Measurements from ENCODE around the gene MAP7. TPM values are rescaled to one million over a fixed set of nuclear protein-coding genes. Genes with fewer than 3 reads are reported as not detected.

The MAP7 gene
- polyA plus RNA-seq, 2 of the 4 experiments (the other 2 are of a cell fraction) = 60.6 to 64.5 TPM

GRCh38 chr6:136465766-136466303, 84.4 kb downstream of the MAP7 start:
- ChIA-PET CTCF (no interaction called here), POLR2A (no interaction called here)
- peak overlapping the region; percentile 88 for H3K4me2 ChIP-seq
- peaks cover 95% of the 10 kb centered on the region for H3K4me1 ChIP-seq
- FAIRE-seq (no peak), ATAC-seq (no peak), DNase-seq (ENCODE audit: low read depth in 1 of 2, low spot score in 1 of 2) (no peak)
- TF ChIP-seq FOSL2 (IDR thresholded peaks at IDR 0.05) = peak; percentile 30; the same call in 1 of the 2 replicates
- peak; percentile 76 for TF ChIP-seq FOSL2 (CRISPR knock-in tag; IDR thresholded peaks at IDR 0.05)
- TF ChIP-seq ZFP36 (IDR thresholded peaks at IDR 0.05; ENCODE audit: borderline replicate concordance, partially characterized antibody) = no peak
- peak; percentile 23; the same call in 1 of the 2 replicates for TF ChIP-seq JUNB (IDR thresholded peaks at IDR 0.05)
- 13% methylated on average over 2 of the region's 2 CpGs for WGBS (ENCODE audit: missing lambda C conversion rate)
- peak overlapping the region; percentile 65 to 67; a peak in 5 of 6 replicates for H3K27ac ChIP-seq
- no peaks in the 10 kb centered on the region for H3K9me3 ChIP-seq
- H3K4me3 ChIP-seq = peak overlapping the region; percentile 27; the same call in 1 of the 3 replicates

GRCh38 chr6:136464874-136465273, 85.3 kb downstream of the MAP7 start:
- H3K9me3 ChIP-seq = no peaks in the 10 kb centered on the region
- 75% methylated on average over 4 of the region's 4 CpGs for WGBS (ENCODE audit: missing lambda C conversion rate)
- ChIA-PET CTCF (no interaction called here), POLR2A (no interaction called here)
- peak overlapping the region; percentile 88 for H3K4me2 ChIP-seq
- TF ChIP-seq ELK1 (IDR thresholded peaks at IDR 0.05; ENCODE audit: low read depth, low read length) (no peak), REST (IDR thresholded peaks at IDR 0.05) (peak; percentile 66), HOXA7 (CRISPR knock-in tag; IDR thresholded peaks at IDR 0.05) (no peak), MYC (IDR thresholded peaks at IDR 0.05; ENCODE audit: borderline replicate concordance, low read length) (no peak), MAFK (IDR thresholded peaks at IDR 0.05; ENCODE audit: partially characterized antibody) (no peak), HOXB13 (CRISPR knock-in tag; IDR thresholded peaks at IDR 0.05; ENCODE audit: low read depth) (no peak), ESRRA (IDR thresholded peaks at IDR 0.05; ENCODE audit: borderline replicate concordance, low read length) (no peak)
- TF ChIP-seq, protein P1, sequence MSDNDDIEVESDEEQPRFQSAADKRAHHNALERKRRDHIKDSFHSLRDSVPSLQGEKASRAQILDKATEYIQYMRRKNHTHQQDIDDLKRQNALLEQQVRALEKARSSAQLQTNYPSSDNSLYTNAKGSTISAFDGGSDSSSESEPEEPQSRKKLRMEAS (IDR thresholded peaks at IDR 0.05) = no peak
- FAIRE-seq = no peak
- DNase-seq (ENCODE audit: low read depth in 1 of 2, low spot score in 1 of 2) = no peak
- no peak overlapping the region for H3K4me3 ChIP-seq
- no peak; a peak in 1 of 6 replicates for ATAC-seq
- H3K27ac ChIP-seq = peak overlapping the region; percentile 67 to 81
- peaks cover 91% of the 10 kb centered on the region for H3K4me1 ChIP-seq

- Histone ChIP-seq H3K9me3 (no peaks in the 10 kb centered on the region), H3K4me1 (peaks cover 84% of the 10 kb centered on the region), H3K4me2 (peak overlapping the region; percentile 88), H3K4me3 (no peak overlapping the region), H3K27ac (peak overlapping the region; percentile 67 to 81; a peak in 5 of 6 replicates)
- FAIRE-seq (no peak), DNase-seq (ENCODE audit: low read depth in 1 of 2, low spot score in 1 of 2) (no peak), ATAC-seq (no peak)
- ChIA-PET POLR2A (no interaction called here), CTCF (no interaction called here)
- 87% methylated on average over 2 of the region's 2 CpGs for WGBS (ENCODE audit: missing lambda C conversion rate)
- TF ChIP-seq TP53 (CRISPR knock-in tag; IDR thresholded peaks at IDR 0.05) (no peak), CEBPB (IDR thresholded peaks at IDR 0.05) (no peak)
Observed at GRCh38 chr6:136464148-136464547, 86.1 kb downstream of the MAP7 start.

GRCh38 chr6:136463743-136464142, 86.5 kb downstream of the MAP7 start:
- WGBS (ENCODE audit: missing lambda C conversion rate) = 40% methylated on average over 4 of the region's 4 CpGs
- Histone ChIP-seq H3K4me2 (peak overlapping the region; percentile 88), H3K4me1 (peaks cover 80% of the 10 kb centered on the region), H3K9me3 (no peaks in the 10 kb centered on the region), H3K4me3 (no peak overlapping the region), H3K27ac (peak overlapping the region; percentile 67 to 81; a peak in 5 of 6 replicates)
- FAIRE-seq (no peak), ATAC-seq (no peak; a peak in 1 of 6 replicates), DNase-seq (ENCODE audit: low read depth in 1 of 2, low spot score in 1 of 2) (no peak)
- CTCF ChIA-PET = no interaction called here
- POLR2A ChIA-PET = no interaction called here
- TF ChIP-seq HOXB13 (CRISPR knock-in tag; IDR thresholded peaks at IDR 0.05; ENCODE audit: low read depth) = no peak
- no peak for TF ChIP-seq ESRRA (IDR thresholded peaks at IDR 0.05; ENCODE audit: borderline replicate concordance, low read length)
- TF ChIP-seq CBX2 (IDR thresholded peaks at IDR 0.05; ENCODE audit: borderline replicate concordance, low read depth) = no peak
- TF ChIP-seq PBX3 (IDR thresholded peaks at IDR 0.05) = no peak
- TF ChIP-seq FOSB (CRISPR knock-in tag; IDR thresholded peaks at IDR 0.05) = no peak
- TF ChIP-seq ZSCAN20 (CRISPR knock-in tag; IDR thresholded peaks at IDR 0.05) = no peak
- no peak for TF ChIP-seq BHLHE40 (IDR thresholded peaks at IDR 0.05; ENCODE audit: low read depth, low read length)
- TF ChIP-seq HDAC2 (IDR thresholded peaks at IDR 0.05) = no peak
- TF ChIP-seq CHD4 (IDR thresholded peaks at IDR 0.05; ENCODE audit: borderline replicate concordance) = no peak
- TF ChIP-seq SREBF2 (IDR thresholded peaks at IDR 0.05) = no peak
- TF ChIP-seq, protein P2, sequence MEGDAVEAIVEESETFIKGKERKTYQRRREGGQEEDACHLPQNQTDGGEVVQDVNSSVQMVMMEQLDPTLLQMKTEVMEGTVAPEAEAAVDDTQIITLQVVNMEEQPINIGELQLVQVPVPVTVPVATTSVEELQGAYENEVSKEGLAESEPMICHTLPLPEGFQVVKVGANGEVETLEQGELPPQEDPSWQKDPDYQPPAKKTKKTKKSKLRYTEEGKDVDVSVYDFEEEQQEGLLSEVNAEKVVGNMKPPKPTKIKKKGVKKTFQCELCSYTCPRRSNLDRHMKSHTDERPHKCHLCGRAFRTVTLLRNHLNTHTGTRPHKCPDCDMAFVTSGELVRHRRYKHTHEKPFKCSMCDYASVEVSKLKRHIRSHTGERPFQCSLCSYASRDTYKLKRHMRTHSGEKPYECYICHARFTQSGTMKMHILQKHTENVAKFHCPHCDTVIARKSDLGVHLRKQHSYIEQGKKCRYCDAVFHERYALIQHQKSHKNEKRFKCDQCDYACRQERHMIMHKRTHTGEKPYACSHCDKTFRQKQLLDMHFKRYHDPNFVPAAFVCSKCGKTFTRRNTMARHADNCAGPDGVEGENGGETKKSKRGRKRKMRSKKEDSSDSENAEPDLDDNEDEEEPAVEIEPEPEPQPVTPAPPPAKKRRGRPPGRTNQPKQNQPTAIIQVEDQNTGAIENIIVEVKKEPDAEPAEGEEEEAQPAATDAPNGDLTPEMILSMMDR (IDR thresholded peaks at IDR 0.05) = no peak
- TF ChIP-seq, protein P1 (IDR thresholded peaks at IDR 0.05) = no peak
